ENCODE results near the gene BCCIP. TPM values are rescaled to one million over a fixed set of nuclear protein-coding genes. Genes with fewer than 3 reads are reported as not detected.

BCCIP gene
- total RNA-seq, 1 experiment from 2014 or later = 159 TPM

DNA sequence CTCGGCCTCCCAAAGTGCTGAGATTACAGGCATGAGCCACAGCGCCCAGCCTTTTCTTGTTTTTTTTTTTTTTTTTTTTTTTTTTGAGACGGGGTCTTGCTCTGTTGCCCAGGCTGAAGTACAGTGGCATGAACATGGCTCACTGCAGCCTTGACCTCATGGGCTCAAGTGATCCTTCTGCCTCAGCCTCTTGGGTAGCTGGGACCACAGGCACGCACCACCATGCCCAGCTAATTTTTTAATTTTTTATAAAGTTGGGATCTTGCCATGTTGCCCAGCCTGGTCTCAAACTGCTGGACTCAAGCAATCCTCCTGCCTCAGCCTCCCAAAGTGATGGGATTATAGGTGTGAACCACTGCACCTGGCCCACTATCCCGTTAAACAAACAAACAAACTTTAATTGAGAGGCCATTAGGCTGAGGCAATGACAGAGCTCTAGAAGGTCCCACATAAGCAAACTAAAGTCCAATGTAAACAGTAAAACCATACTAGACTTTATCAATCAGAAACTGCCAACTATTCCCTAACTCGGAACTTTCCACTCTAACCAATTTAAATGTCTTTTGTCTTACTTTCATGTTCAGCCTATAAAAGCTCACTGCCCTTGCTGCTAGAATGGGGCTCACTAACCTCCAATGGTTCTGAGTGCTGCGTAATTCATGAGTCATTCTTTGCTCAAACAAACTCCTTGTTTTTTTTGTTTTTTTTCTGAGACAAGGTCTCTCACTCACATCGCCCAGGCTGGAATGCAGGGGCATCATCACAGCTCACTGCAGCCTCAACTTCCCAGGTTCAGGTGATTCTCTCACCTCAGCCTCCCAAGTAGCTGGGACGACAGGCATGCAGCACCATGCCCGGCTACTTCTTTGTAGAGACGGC lies 55.9 kb downstream of the BCCIP start (continued):
- TF ChIP-seq POLR2A (IDR thresholded peaks at IDR 0.05; ENCODE audit: borderline replicate concordance, extremely low read depth, insufficient read depth, insufficient read length) = no peak
- TF ChIP-seq ELF1 (IDR thresholded peaks at IDR 0.05; ENCODE audit: borderline replicate concordance, low read depth) = no peak
- peak; percentile 75 for TF ChIP-seq TCF7L2 (IDR thresholded peaks at IDR 0.05; ENCODE audit: borderline replicate concordance, extremely low read depth, insufficient read depth, insufficient read length)
- TF ChIP-seq SP1 (IDR thresholded peaks at IDR 0.05; ENCODE audit: low read depth) = peak; percentile 93
- peak; percentile 93 for TF ChIP-seq CBX3 (IDR thresholded peaks at IDR 0.05; ENCODE audit: low read depth)

DNA sequence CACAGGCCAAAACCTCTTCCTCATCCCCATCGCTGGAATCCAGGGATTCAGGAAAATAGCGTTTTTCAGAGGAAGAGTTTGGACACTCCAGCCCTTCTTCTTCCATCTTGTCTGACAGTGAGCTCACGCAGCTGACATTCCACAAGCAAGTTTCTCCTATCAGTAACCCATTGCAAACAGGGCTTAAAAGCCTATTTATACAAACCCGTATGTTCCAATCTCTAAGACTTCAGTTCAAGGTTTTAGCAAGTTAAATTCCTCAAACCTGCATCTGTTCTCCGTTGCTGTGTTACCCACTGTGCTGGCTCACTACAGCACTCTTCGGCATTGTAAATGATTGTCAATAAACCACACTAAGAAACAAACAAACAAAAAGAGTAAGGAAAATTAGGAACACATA lies 57.4 kb downstream of the BCCIP start:
- intact Hi-C loops (cut with micrococcal nuclease) = no loop called here
- POLR2A ChIA-PET = no interaction called here
- H4K20me1 ChIP-seq (ENCODE audit: insufficient read depth) = no peaks in the 10 kb centered on the region
- H3K9me2 ChIP-seq (ENCODE audit: insufficient read depth) = 0 out of 2 replicates have a peak, but pooled peaks cover 5% of the 10 kb centered on the region
- peaks cover 6% of the 10 kb centered on the region; the same call in 1 of the 2 replicates for H3K79me2 ChIP-seq (ENCODE audit: insufficient read depth, low read length)
- no peak for ATAC-seq
- H3K4me1 ChIP-seq (ENCODE audit: control insufficient read depth in 1 of 2, insufficient read depth in 2 of 2, low read length in 2 of 2) = peaks cover 28 to 41% of the 10 kb centered on the region in 2 experiments
- H3K27me3 ChIP-seq (ENCODE audit: insufficient read depth, low read length) = no peaks in the 10 kb centered on the region
- DNase-seq (ENCODE audit: low read depth, low spot score) = no peak
- no peak for TF ChIP-seq TCF7L2 (IDR thresholded peaks at IDR 0.05; ENCODE audit: borderline replicate concordance, extremely low read depth, insufficient read depth, insufficient read length)
- TF ChIP-seq SRF (IDR thresholded peaks at IDR 0.05; ENCODE audit: low read depth) = no peak
- TF ChIP-seq, protein P1, sequence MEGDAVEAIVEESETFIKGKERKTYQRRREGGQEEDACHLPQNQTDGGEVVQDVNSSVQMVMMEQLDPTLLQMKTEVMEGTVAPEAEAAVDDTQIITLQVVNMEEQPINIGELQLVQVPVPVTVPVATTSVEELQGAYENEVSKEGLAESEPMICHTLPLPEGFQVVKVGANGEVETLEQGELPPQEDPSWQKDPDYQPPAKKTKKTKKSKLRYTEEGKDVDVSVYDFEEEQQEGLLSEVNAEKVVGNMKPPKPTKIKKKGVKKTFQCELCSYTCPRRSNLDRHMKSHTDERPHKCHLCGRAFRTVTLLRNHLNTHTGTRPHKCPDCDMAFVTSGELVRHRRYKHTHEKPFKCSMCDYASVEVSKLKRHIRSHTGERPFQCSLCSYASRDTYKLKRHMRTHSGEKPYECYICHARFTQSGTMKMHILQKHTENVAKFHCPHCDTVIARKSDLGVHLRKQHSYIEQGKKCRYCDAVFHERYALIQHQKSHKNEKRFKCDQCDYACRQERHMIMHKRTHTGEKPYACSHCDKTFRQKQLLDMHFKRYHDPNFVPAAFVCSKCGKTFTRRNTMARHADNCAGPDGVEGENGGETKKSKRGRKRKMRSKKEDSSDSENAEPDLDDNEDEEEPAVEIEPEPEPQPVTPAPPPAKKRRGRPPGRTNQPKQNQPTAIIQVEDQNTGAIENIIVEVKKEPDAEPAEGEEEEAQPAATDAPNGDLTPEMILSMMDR (IDR thresholded peaks at IDR 0.05 in 2 of 3, conservative IDR thresholded peaks at IDR 0.05 in 1 of 3; ENCODE audit: borderline replicate concordance in 1 of 3, insufficient read depth in 1 of 3, low read depth in 2 of 3, low read length in 2 of 3) = no peak
- TF ChIP-seq EZH2phosphoT487 (IDR thresholded peaks at IDR 0.05; ENCODE audit: borderline replicate concordance) = no peak
- no peak for TF ChIP-seq JUND (IDR thresholded peaks at IDR 0.05)
- no peak for TF ChIP-seq ZNF274 (IDR thresholded peaks at IDR 0.05; ENCODE audit: low read depth, low read length)
- no peak for TF ChIP-seq SP1 (IDR thresholded peaks at IDR 0.05; ENCODE audit: low read depth)
- no peak for TF ChIP-seq YY1 (IDR thresholded peaks at IDR 0.05; ENCODE audit: extremely low read depth, insufficient replicate concordance, low read depth, low read length)
- no peak for TF ChIP-seq SIN3A (IDR thresholded peaks at IDR 0.05; ENCODE audit: low read depth)
- no peak for TF ChIP-seq CEBPB (IDR thresholded peaks at IDR 0.05; ENCODE audit: low read depth)
- TF ChIP-seq POLR2AphosphoS5 (IDR thresholded peaks at IDR 0.05; ENCODE audit: low read depth, low read length) = no peak
- no peak for TF ChIP-seq POLR2A (IDR thresholded peaks at IDR 0.05; ENCODE audit: borderline replicate concordance, extremely low read depth, insufficient read depth, insufficient read length)
- no peak for TF ChIP-seq FOSL1 (IDR thresholded peaks at IDR 0.05; ENCODE audit: low read depth)
- TF ChIP-seq CBX3 (IDR thresholded peaks at IDR 0.05; ENCODE audit: low read depth) = no peak
- H3K4me3 ChIP-seq (replicated peaks in 1 of 2; ENCODE audit: low read depth in 1 of 2, low read length in 2 of 2) = no peak overlapping the region
- no peak overlapping the region for H3K27ac ChIP-seq (ENCODE audit: low read depth, low read length)
- CTCF ChIA-PET = no interaction called here
- BruUV-seq (replicated peaks) = no TSS peak
- peaks cover 4 to 25% of the 10 kb centered on the region in 2 experiments for H3K36me3 ChIP-seq (ENCODE audit: control insufficient read depth in 1 of 2, insufficient read depth in 2 of 2, low read length in 2 of 2)
- no peak overlapping the region for H3K9ac ChIP-seq (ENCODE audit: low read length)
- H3K4me2 ChIP-seq (ENCODE audit: low read length) = no peak overlapping the region
- peaks cover 0 to 8% of the 10 kb centered on the region in 2 experiments; a peak in 1 of 4 replicates for H3K9me3 ChIP-seq (ENCODE audit: control insufficient read depth in 1 of 2, insufficient read depth in 1 of 2, low read depth in 1 of 2, low read length in 2 of 2)
- H2AFZ ChIP-seq (ENCODE audit: low read depth, low read length, poor library complexity, severe bottlenecking) = no peak overlapping the region
- RAD21 ChIA-PET (ENCODE audit: low non-redundant PET in 1 of 2, low total read pairs in 2 of 2, uncharacterized antibody in 2 of 2, unreplicated experiment in 2 of 2) = no interaction called here

All from HCT116 (cell line).